NCI-H510A treated with DMSO at 0.1 percent for 48 hours (cell line): ENCODE measurements around the gene USP22.
"Not testable (repeated sequence)": the region's sequence is repeated elsewhere in the genome, so short reads cannot be mapped to it uniquely, and the experiment has no call there.

Source experiments
- DNase-seq: peaks from one replicate; lab custom pipeline; 2025; lab: John Stamatoyannopoulos, UW

The USP22 gene

DNA sequence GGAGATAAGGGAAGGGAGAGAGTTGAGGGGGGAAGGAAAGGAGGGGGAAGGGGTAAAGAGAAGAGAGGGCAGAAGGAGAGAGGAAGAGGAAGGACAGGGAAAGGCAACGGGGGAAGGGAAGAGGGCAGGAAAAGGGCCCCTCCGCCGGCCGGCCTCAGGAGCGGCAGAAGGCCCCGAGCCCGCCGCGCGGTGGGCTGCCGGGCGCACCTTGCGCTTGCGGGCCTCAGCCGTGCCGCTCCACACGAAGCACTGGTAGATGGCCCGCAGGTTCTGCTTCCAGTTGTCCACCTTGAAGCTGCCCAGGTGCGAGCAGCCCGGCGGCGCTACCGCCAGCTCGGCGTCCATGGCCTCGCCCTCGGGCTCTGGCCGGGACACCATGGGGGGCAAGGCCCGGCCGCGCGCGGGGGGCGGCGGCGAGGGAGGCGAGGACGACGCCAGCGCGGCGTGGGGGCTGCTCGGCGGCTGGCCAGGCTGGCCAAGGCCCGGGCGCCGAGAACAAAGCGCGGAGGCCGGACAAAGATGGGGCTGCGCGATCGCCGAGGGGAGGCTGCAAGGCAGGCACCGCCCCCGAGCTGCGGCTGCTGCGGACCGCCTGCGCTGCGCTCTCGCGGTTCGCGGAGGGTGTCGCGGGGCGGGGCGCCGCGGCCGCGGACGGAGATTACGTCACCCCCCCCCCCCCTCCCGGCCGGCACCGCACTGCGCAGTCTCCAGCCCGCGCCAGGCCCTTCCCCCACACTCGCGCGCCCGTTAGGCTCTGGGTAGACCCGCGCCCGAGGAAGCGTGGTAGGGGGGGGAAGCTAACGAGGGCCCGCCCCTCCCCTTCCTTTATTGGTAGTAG lies at the start of gene USP22:
USP22 (minus strand) TSS at position 554 of the 838 bp plus-strand sequence; CDS start at position 378, 176 bp downstream.
- DNase-seq = peak; percentile 99

DNA sequence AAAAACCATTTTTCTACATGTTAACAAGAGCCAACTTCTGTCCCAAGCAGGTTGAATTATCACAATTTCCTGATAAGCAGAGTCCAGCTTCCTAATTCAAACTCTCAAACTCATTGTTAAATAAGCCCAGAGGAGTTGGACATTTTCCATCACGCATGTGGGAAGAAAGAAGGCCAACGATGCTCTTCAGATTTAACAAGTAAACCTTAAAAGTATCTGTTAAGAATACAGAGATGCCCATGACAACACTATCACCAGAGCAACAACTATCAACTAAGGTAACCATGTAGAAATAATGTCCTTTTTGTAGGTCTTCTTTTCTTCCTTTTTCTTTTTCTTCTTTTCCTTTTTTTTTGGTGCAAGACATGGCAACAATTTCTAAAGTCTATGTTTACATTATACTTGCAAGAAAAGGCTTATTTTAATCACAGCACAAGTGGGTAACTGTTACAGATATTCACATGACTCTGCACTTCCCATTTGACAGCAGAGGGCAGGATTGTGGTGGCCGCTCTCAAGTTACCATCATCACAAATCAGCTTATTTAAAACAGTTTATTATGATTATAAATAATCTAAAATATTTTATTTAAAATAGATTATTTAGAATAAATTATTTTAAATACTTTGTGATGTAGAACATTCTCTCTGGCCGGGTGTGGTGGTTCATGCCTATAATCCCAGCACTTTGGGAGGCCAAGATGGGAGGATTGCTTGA lies 48.2 kb upstream of the USP22 start:
- no peak for DNase-seq

DNA sequence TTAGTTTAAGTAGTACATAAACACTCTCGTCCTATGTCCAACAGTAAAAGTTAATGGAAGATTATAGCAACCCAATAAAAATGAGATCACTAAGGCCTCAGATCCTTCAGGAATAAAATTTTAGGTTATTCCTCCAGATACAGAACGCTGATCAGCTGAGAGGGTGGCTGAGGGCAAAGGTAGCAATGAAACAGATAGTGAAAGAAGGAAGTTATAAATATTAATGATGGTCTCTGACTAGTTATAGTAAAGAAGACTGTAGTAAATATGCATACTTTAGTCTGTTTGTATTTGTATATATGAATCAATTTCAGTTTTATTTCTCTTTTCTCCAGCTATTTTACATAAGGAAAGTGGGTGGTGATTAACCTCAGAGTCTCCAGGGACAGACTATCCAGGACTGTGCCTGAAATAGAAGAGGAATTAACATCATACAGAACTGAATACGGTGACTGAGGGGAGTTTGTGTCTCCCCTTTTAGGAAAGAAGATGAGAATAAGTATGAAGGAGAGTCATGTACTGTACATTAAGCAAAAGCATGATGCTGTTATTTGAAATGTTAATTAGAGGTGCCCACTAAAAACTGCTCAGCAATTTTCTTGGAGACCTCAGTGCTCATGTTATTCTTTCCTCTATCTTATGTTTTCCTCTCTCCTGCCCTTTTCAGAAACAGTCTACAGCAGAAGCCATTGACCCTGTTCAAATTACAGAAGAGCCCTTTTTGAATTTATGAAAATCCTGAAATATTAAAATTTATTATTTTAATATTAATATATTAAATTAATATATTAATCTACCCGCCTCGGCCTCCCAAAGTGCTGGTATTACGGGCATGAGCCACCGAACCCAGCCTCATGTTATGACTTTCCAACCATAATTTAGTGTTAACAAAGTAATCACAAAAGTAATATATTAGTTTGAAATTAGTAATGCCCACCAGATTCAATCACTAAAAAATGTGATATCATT lies 47.4 kb upstream of the USP22 start:
- no peak for DNase-seq

DNA sequence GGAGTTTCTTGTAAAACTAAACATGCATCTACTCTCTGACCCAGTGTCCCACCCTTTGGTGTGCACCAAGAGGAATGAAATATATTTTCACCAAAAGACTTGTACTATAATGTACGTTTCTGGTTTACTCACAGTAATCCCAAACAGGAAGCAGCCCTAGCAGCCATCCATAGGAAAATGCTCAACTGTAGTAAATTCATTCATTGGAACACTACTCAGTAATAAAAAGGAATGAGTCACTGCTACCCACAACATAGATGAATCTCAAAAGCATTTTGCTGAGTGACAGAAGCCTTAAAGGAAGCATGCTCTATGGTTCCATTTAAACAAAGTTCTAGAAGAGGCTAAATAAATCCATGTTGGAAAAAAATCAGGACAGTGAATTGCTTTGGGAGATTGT lies 46.3 kb upstream of the USP22 start:
- DNase-seq = no peak

DNA sequence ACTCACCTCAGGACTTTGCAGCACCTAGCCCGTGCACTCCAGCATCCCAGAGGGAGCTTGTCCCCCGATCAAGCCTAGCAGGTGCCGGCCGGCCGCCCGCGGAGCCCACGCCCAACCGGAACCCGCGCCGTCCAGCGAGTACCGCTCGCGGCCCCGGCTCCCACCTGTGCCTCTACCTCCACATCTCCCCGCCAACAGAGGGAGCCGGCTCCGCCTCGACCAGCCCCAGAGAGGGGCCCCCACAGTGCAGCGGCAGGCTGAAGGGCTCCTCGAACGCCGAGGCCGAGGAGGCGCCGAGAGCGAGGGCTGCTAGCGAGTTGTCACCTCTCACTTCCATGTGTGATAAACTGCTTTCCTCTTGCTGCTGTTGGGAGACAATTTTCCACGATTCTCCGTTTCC lies 42.9 kb upstream of the USP22 start:
- DNase-seq = no peak

DNA sequence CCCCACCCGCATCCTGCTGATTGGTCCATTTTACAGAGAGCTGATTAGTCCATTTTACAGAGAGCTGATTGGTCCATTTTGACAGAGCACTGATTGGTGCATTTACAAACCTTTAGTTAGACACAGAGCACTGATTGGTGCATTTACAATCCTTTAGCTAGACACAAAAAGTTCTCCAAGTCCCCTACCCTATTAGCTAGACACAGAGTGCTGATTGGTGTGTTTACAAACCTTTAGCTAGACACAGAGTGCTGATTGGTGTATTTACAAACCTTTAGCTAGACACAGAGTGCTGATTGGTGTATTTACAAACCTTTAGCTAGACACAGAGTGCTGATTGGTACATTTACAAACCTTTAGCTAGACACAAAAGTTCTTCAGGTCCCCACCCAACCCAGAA lies 42.5 kb upstream of the USP22 start:
- DNase-seq = not testable (repeated sequence)

DNA sequence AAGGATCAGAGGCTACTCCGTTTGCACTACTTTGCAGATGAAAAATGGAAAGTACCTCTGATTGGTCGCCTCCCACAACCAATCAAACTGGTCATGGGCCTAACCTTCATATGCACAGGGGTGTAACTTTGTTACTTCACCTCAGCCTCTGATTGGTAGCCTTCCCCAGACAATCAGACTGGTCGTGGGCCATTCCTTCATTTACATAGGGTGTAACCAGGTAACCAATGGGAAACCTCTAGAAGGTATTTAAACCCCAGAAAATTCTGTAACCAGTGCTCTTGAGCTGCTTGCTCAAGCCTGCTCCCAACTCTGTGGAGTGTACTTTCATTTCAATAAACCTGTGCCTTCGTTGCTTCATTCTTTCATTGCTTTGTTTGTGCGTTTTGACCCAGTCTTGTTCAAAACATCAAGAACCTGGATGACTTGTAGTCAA lies 39.2 kb upstream of the USP22 start:
- no peak for DNase-seq

DNA sequence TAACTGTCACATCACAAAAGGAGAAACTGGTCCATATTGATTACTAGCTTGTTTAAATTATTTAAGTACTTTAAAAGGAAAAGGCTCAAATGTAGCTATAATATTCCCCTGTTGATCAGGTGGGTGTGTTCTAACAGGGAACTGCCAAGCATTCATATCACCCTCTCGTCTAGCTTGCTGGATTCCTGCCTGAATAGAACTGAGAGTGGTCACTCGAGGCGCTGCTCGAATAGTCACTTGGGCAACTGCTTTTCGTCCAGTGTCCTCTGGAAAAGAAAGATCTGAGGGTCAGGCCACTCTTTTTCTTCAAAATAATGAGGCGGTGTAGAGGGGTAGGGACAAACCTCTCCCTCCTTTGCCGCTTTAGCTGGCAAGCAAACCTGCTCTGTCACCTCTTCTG lies 36.4 kb upstream of the USP22 start:
- DNase-seq = no peak

DNA sequence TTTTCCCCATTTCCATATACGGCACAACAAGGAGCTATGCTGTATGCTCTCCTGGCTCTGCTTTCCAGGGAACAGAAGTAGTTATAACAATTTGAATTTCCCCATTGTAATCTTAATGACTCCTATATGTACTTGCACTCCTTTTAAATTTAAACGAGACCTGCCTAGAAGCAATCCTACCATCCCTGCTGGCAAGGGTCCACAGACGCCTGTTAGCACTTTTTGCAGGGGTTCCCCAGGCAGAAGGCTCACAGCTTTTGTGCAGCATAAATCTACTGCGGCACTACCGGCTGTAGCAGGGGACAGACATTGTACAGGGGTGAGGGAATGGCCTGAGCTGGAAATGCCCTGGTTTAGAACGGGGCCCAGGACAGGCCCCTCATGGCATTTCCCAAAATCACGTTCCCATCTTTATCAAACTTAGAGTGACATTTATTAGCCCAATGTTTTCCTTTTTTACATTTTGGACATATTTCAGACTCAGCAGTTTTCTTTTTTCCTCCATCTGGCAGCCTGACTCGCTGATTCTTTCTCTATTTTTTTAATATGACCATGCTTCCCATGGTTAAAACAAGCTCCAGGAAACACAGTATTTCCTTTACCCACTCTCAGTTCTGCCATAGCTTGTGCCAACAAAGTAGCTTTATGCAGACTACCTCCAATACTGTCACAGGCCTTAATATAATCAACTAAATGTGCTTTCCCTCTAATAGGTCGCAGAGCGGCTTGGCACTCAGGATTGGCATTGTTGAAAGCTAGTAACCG lies 35.4 kb upstream of the USP22 start:
- no peak for DNase-seq

DNA sequence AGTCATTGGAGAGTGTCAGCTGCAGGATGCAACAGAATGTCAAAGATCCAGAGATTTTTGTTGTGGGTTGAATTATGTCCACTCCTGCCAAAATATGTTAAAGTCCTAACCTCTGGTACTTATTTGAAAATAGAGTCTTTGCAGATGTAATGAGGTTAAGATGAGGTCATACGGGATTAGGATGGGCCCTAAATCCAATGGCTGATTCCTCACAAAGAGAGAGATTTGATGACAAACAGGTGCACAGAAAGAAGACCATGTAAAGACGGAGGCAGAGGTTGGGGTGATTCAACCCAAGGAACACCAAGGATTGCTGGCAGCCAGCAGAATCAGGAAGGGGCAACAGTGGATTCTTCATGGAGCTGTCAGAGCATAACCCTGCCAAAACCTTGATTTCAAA lies 34.5 kb upstream of the USP22 start:
- no peak for DNase-seq

DNA sequence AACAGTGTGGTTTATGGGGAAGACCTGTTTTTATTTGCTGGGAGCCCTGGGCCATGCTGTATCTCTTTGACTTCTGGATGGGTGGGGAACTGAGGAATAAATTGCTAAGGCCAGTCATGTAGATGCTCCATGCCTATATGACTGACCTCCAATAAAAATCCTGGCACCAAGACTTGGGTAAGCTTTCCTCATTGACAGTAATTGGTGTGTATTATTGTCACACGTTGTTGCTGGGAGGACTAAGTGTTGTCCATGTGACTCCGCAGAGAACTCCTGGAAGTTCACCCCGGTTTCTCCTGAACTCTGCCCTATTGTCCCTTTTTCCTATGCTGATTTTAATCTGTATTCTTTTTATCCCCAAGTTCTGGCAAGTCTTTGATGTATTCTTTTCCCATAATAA lies 33.4 kb upstream of the USP22 start:
- no peak for DNase-seq

DNA sequence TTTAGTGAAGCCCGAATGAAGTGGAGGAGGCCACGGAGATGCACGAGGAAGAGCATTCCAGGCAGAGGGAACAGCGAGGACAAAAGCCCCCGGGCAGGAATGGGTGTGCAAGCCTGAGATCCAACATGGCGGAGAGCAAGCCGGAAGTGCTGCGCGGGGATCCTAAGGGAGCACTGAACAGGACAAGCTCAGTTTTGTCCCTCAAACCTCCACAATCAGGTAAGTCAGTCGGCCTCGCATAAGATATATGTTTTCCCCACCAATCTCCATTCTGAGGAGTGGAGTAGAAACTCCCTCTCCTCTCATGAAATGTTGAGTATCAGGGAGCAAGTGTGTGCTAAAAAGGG lies 32.9 kb upstream of the USP22 start:
- DNase-seq = no peak

DNA sequence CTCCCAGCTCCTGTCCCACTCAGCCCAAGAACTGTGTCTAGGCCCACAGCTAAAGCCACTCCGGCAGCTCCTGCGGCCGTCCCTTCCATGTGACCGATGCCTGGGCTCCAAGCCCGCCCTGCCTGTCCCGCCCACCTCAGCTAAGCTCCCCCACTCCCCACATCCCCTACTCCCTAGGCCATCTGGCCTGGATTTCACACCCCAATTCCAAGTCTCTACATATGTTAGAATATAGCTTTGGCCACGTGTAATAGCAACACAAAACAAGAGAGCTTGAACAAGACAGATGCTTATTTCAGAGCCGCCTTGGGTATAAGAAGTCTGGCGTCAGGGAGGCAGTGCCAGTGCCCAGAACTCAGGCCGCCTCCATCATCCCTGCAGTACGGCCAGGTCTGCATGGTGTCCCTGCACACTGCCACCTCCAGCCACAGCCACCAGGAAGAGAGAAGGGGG lies 30.0 kb upstream of the USP22 start:
- DNase-seq = no peak

DNA sequence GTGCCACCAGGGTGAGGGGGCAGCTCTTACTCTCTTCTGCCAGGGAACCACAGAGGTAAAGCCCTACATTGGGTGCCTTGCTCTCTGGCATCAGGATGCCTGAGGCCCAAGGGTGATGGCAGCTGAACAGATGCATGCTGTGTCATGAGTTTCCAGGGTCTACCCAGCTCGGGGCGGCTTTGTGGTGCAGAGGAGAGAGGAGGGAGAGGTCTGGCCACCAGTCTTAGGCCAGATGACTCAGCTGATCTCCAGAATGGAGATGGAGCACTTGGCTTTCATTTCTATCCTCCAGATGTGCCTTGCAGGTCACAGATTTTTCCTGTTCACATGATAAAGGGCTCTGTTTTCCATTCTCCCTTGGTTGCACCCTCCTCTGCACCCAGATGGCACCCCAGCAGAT lies 23.6 kb upstream of the USP22 start:
- DNase-seq = no peak

DNA sequence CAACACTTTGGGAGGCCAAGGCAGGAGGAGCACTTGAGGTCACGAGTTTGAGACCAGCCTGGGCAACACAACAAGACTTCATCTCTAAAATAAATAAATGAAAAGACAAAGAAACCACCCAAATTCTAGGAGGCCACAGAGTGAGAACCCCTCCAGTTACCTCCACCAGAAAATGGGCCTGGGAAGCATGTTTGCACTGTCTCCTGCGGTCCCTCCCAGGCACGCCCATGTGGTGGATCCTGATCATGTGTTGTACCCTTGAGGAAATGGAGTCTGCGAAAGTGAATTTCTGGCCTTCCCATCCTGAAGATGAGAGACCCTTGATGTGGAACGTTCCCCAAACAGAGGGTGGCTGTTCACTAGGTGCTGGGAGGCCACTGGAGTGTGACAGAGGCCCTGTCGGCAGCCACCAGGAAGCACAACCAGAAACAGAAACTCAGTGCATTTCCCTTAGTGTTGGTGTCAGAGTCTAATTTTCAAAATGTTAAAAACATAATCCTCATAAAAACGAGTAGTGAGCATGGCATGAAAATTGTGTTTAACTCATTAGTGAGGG lies 19.2 kb upstream of the USP22 start:
- DNase-seq = no peak

DNA sequence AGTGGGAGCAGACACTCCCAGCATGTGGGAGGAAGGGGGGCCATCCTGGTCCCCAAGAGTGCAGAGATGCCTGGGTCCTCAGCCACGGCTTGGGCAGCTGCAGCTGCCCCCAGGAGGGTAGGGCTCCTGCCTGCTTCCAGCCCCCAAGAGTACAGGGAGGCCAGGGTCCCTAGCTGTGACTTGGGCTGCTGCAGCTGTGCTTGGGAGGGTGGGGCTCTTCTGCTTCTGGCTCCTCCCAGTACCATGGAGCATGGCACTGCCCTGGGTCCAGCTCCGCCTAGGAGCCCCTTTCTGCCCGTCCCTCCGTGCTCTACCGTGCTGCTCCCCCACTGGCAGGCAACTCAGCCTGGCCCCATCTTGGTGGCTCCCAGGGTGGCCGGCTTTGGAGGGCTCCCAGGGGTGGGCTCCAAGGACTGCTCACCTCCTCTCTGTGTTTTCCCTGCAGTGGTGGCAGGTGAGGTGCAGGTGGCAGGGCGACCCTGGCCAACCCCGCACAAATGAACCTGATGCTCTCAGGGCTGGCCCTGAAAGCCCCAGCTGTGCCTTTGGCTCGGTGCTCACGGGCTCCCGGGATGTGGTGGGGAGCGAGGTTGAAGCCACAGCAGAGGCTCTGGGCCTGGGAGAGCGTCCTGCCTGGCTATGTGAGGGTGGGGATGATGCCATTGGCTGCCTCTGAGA lies 18.5 kb upstream of the USP22 start:
- DNase-seq = no peak

DNA sequence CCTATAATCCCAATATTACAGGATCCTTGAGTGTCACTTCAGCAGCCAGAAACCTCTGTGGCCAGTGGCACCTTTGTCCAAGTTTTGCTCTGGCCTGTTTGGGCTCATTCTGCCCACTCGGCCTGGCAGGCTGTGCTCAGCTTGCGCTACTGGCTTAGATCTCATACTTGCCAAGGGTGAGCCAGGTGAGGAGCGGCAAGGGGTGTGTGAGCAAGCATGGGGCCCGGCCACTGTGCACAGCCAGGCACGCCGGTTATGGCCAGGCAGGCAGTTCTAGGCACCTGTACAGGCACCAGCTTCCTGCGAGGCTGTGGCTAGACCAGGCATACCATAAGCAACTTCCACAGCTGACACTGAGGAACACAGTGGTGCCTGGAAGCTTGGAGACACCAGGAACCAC lies 16.9 kb upstream of the USP22 start:
- no peak for DNase-seq

DNA sequence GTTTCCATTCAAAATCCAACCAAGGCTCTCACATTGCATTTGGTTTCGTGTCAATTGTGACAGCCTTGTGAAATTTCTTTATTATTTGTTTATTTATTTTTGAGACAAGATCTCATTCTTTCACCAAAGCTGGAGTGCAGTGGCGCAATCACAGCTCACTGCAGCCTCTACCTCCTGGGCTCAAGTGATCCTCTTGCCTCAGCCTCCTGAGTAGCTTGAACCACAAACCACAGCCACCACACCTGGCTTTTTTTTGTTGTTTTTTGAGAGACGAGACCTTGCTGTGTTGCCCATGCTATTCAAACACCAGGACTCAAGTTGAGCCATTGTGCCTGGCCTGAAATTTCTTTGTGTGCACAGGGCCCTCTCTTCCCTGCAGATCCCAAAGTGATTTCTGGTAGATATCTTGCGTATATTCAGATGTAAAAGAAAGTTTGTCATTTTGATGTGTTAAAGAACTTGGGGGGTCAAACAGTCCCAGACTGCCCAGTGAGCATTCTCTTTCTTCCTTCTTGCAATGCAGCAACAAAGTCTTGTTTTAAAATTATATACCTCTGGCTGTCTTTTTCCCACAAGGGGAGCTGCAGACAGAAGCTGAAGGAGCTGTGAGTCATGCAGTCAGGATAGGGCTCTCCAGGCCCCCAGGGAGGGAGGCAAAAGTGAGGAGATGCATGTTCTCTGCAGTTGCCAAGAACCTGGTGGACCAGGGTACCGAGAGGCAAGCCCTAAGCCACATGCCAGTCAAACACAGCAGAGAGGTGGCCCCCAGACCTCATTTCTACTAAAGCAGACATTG lies 15.5 kb upstream of the USP22 start:
- DNase-seq = no peak

DNA sequence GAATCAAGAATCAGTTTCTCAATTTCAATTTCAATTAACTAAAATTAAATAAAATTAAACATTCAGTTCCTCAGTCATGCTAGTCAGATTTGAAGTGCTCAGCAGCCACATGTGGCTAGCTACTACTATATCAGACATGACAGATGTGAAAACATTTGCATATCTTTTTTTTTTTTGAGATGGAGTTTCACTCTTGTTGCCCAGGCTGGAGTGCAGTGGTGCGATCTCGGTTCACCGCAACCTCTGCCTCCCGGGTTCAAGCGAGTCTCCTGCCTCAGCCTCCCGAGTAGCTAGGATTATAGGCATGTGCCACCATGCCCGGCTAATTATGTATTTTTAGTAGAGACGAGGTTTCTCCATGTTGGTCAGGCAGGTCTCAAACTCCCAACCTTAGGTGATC lies 10.2 kb upstream of the USP22 start:
- DNase-seq = not testable (repeated sequence)

DNA sequence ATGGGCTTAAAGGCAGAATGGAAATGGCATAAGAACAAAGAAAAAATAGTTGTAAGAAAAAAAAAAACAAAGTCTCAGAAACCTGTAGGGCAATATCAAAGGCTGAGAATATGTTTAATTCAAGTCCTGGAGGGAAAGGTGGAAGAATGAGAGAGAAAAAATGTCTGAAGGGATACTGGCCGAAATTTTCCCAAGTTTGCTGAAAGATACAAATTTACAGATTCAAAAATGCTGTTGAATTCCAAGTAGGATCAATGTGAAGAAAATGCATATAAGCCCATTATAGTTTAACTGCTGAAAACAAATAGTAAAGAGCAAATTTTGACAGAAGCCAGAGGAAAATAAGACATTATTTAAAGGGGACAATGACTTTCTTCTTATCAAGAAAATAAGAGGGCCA lies 6.6 kb upstream of the USP22 start:
- DNase-seq = no peak
